ENCODE data around the gene ECT2L.

The ECT2L gene

DNA sequence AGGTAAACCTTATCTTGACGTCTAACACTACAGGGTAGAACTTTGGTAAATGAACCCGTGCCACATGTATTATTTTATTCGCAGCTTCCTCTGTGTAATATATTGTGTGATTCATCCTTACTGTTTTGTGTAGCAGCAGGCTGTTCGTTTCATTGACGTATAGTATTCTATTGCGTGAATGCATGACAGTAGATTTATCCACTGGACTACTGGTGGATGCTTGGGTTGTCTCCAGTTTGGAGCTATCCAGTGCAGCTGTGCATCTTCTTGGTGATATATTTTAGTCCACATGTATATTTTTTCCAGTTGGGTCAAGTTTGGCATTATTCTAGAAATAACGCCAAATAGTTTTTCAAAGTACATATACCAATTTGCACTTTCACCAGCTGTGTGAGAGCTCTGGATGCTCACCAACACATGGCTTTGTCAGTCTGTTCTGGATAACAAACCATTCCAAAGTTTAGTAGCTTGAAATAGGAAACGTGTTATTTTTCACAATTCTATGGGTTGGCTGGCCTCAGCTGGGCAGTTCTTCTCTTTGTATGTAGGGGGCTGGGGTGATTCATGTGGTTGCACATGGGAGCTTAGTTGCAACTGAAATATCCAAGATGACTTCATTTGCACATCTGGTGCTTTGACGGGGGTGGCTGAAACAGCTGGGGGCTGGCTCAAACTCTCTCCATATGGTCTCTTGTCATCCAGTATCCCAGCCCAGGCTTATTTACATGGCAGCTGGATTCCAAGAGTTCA, 9.3 kb downstream of the ECT2L start:
- no peak for DNase-seq (ENCODE audit: low read depth)

DNA sequence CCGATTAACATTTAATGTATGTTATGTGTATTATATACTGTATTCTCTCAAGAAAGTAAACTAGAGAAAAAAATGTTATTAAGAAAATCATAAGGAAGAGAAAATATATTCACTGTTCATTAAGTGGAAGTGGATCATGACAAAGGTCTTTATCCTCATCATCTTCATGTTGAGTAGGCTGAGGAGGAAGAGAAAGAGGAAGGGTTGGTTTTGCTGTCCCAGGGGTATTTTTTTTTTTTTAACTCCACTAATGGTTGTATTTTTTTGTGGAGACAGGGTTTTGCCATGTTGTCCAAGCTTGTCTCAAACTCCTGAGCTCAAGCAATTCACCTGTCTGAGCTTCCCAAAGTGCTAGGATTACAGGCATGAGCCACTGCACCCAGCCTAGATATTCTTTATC, 11.0 kb downstream of the ECT2L start:
- no peak for DNase-seq (ENCODE audit: low read depth)

DNA sequence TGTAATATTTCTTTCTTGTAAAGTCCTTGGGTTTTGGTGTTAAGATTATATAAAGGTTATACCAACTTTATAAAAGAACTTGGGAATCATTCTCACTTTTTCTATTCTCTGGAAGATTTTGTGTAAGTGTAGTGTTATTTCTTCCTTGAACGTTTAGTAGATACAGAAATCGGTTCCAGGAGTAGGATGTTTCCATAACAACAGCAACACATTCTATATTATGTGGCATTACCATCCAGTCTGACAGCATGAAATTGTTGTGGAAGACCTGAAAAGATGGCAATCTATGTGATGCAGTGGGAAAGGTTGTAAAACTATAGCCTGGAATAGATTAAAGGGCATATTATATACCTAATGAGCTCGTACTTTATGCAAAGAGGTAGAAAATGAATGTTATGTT, 13.8 kb downstream of the ECT2L start:
- DNase-seq (ENCODE audit: low read depth) = no peak

DNA sequence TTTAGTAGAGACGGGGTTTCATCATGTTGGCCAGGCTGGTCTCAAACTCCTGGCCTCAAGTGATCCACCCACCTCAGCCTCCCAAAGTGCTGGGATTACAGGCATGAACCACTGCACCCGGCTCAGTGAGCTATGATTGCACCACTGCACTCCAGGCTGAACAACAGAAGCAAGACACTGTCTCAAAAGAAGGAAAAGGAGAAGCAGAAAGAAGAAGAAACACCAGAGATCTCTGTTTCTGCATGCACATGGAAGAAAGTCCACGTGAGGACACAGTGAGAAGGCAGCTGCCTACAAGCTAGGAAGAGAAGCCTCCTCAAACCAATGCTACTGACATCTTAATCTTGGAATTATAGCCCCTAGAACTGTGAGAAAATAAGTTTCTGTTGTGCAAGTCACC, 16.0 kb downstream of the ECT2L start:
- DNase-seq (ENCODE audit: low read depth) = no peak

DNA sequence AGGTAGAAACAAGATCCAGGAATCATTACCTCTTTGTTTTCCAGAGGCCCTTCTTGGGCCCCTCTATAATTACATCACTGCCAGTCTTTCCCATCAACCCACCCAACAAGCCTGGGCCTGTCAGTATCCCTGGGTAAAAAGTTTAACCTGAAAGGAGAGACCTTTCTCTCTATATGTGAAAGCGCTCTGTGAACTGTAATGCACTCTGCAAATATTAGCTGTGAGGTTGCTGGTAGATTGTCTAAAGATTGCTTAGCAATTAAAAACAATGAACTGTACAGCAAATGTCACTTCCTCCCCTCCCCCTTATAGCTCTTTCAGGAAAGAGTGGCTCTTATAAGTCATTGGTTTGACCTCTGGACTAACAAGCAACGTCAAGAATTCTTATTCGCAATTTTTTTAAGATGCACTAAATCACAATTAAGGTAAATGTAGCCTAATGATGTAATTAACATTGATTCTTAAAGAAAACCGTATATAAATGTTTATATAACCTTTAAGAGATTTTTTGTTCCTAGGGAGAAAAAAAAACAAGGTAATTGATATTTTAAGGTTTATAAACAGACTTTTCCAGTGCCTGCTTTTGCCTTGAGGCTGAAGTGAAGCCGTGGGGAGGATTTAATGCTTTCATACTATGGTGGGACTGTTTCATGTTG, 18.4 kb downstream of the ECT2L start:
- DNase-seq (ENCODE audit: low read depth) = no peak

DNA sequence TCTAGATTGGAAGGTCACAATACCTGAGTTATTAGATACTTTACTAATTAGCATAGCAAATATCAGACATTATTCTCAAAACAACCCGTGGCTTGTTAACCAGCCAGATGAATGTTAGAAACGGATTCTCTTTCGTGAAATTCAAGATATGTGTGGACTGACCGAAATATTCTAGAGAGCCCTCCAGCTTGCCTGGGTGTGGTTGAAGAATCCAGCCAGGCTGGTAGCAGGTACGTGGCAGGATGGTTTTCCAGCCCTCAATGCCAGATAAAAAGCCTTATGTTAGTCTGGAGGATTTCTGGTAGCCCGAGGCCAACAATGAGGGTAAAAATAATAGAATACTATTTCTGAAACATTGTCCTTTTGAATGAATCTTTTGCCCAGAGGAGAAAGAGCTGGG, 19.3 kb downstream of the ECT2L start:
- no peak for DNase-seq (ENCODE audit: low read depth)

DNA sequence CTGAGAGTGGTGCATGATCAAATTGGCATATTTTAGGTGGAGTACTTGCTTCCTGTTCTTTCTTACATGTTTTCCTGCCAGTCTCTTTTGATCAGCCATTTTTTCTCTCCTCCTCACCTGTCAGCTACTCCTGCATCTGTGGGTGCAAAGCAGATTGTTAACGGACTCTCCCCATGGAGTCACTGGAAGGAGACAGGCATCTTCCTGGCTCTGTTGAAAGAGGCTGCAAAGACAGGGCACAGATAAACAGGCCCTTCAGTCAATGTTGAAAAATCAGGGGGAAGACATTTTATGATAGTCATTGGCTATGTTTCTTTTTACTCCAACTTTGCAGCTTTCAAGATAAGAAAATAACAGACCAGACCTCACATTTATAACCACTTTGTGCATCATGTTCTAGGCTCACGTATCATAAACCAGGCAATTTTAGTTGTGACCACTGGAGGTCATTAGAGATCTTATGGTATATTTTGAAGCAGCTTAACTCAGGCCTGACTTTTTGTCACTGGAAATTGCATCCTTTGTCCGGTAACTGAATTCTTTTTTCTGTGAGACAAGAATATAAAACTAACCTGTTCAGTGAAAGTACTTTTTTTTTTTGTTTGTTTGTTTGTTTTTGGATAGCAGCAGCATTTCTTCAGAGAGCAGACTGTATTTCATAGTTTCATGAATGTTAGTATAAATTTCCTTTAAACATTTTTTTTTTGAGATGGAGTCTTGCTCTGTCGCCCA, 20.1 kb downstream of the ECT2L start:
- DNase-seq (ENCODE audit: low read depth) = no peak

DNA sequence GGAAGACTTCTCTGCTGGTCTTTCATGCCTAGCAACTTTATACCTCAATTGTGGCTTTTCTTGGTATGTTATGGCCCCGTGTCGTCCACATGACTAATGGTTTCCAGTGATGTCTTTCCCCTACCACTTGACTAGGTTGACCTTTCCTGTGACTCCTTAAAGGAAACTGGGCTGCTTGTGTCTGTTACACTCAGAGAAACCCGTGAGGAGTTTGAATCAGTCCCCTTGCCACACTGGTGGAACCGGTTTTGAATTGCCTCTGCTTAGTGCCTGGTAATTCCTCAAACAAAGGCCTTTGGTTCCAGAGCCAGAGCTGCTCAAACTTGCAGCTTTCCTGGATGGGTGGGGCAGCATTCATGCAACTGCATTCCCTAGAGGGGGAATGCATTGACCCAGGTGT, 21.9 kb downstream of the ECT2L start:
- no peak for DNase-seq (ENCODE audit: low read depth)

DNA sequence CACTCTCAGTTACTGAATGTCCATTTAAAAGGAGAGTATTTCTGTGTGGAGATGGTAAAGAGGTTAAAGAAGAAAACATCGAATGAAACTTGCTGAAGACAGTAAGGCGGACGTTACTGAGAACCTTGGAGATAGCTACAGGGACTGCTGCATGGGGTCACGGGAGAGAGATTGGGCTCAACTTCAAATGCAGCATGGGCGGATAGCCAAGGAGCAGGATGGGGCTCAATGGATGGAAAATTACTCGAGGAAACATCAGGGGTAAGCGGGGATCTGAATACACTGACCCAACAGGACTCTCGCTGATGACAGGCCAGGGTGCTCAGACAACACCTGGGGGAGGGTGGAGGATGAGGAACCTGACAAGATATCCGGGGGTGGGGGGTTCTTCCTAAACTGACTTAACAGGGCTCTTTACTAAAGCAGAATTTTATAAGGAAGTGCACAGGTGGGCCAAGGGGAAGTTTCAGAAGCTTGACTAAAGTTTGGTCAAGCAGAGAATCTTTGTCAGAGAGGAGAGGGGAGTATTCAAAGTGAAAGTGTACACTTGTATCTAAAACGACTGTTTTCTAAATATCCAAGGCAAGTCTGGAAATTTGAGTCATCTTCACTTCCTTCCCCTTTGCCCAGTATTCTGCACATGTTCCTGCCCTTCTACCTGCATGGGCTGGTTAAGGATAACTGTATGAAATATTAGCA, 22.8 kb downstream of the ECT2L start:
- no peak for DNase-seq (ENCODE audit: low read depth)

DNA sequence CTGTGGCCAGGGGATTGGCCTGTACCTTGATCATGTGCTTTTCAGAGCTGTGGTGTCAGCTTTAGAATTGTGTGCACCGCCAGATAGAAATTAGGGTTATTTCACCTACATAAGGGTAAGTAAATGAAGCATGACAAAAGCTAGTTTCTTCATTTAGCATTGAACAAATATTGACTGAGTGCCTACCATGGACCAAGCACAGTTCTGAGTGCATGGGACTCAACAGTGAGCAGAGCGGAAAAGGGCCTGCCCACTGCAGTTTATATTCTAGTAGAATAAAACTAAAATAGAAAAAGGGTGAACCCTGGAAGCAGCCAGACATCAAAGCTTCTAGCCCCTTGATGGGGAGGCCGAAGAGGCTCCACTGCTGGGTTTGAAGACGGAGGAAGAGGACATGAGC, 25.6 kb downstream of the ECT2L start:
- no peak for DNase-seq (ENCODE audit: low read depth)

DNA sequence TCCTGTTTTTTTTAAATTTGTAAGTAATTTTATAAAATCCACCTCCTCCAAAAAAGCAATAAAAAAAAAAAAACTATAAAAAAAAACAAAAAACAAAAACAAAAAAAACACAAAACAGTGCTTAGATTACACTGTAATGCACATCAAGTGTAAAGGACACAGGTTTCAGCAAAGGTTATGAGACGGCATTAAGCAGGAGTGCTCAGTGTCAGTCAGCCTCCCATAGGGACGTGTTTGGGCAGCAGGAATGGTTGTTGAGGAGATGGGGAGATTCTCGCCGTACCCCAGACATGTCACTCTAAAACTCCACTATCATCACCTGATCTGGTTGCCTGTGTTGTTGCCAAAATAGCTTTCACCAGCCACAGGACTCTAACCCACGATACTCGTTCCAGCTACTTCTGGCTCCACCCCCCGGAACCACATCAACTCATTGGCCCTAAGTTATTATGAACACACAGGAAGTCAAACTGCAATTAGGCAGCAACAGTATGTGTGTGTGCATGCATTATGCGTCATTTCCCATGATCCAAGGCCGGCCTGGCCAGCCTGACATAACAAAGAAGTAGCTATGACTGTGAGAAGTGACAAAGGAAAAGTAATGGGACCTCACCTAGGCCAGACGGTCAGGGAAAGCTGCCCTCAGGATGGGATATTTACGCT, 28.7 kb downstream of the ECT2L start:
- no peak for DNase-seq (ENCODE audit: low read depth)

DNA sequence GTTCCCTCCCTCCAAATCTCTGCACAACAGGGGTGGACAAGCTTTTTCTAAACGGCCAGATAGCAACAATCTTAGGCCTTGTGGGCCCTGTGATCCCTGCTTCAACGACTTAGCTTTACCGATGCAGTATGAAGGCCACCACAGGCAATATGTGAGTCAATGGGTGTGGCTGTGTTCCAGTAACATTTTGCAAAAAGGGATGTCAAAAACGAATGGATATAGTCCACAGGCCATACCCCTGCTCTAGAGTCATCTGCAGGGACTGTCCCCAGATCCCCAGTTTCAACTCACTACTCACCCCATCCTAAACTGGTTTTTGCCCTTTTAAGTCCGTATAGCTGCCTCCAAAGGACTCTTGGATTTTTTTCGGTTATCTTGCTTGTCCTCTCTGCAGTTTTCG, 34.4 kb downstream of the ECT2L start:
- no peak for DNase-seq (ENCODE audit: low read depth)

DNA sequence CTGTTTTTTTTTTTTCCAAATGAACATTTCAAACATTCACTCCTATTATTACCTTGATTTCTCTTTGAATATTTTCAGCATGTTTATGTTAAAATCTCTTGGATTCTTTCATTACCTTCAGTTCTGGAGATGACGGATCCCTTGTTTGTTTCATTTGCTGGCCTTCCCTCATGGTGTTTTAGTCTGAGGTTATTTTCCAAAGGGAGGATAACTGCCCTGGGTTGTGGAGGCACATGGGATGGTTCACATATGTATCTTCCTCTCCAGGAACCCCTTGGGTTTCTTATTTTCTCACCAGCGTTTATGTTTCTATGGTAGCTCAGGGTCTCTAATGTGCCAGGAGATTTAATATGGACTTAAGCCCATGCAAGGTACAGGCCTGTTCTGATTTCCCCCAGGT, 36.3 kb downstream of the ECT2L start:
- no peak for DNase-seq (ENCODE audit: low read depth)

DNA sequence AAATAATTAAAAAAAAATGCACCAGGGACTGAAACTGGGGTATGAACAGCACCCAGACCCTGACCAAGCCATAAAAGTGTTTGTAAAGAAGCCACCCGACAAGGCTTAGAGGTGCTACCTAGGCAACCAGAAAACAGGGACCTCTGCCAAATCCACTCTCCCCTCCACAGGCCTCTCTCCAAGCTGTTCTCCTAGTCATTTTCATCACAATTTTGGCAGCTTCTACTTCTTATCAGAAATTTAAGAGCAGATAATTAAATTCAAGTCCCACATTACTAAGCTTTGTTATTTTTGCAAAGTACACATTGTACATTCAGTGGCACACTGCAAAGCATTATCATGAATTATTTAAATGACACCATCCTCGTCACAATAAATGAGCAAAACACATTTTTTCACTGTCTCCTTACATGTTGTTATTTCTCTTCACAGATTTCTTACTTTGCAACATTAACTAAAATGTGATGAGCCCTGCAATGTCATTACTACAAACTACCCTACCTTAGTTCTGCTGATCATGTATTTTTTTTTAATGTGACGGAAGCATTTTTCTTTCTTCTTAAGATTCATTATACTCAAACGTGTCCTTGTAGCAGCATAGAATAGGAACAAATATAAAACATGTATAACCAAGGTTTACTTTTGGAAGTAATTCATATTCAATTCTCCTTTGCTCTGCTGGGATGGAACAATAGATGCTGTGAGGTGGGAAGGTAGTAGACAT, 38.1 kb downstream of the ECT2L start:
- DNase-seq (ENCODE audit: low read depth) = no peak

DNA sequence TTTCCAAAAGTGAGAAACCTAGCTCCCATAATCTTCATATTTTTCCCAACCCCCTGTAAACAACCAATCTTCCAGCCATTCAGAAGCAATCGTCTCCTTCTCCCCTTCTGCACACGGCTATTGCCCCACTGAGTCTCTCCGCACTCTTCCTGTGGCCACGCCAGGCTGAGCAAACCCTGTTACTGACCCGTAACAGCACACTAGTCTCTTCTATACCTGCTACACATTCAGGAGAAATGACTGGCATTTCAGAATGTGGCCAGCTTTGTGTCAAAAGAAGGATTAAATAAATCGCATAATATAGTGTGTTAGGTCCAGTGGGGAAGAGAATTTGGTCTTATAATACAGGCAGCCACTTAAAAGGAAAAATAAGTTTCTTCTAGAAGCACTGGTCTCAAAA, 41.4 kb downstream of the ECT2L start:
- no peak for DNase-seq (ENCODE audit: low read depth)

DNA sequence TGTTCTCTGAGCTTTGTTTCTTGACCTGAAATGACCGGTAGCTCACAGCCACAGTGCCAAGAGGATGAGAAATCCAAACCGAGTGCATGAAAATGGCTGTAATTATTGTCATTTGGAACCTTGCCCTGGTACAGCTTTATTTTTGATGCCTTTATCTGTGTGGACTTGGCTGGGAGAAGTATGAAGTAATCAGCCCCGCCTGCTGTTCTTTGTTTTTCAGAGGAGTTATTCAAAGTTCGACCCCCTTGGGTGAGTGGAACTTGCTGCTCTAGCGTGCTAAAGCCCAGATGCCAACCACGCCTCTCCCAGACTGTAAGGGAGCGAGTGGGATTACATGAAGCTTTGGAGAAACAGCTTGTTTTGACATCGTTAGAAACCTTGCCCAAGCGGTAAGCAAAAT, 48.3 kb downstream of the ECT2L start:
- DNase-seq (ENCODE audit: low read depth) = no peak

DNA sequence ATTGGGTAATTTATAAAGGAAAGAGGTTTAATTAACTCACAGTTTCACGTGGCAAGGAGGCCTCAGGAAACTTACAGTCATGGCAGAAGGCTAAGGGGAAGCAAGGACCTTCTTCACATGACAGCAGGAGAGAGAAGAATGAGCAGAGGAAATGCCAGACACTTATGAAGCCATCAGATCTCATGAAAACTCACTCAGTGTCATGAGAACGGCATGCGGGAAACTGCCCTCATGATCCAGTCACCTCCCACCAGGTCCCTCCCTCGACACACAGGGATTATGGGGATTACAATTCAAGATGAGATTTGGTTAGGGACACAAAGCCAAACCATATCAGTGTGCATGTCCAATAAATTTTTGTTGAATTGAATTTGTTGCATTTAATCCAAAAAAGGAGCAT, 52.0 kb downstream of the ECT2L start:
- no peak for DNase-seq (ENCODE audit: low read depth)

DNA sequence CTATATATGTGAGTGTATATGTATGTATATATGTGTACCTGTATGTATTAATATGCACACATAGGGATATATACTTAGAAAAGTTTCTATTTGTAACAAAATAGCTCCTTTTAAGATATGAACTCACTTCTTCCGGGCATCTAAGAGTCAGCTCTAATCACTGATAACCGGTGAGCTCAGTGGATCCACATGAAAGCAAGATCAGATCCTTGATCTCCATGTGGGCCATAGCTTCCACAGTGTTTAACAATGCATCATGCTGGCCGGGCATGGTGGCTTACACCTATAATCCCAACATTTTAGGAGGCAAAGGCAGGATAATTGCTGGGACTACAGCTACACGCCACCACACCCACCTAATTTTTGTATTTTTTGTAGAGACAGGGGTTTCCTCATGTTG, 52.6 kb downstream of the ECT2L start:
- no peak for DNase-seq (ENCODE audit: low read depth)

DNA sequence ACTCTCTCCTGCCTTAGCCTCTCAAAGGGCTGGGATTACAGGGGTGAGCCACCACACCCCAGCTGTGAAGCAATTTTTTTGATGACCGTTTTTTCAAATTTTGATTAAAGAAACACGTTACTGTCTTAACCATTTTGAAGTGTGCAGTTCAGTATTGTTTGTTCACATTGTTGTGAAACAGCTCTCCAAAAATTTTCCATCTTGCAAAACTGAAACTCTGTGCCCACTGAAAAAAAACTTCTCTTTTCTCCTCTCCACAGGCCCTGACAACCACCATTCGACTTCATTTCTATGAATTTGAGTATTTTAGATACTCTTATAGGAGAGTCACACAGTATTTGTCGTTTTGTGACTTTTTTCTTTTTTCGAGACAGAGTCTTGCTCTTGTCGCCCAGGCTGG, 53.9 kb downstream of the ECT2L start:
- DNase-seq (ENCODE audit: low read depth) = no peak

DNA sequence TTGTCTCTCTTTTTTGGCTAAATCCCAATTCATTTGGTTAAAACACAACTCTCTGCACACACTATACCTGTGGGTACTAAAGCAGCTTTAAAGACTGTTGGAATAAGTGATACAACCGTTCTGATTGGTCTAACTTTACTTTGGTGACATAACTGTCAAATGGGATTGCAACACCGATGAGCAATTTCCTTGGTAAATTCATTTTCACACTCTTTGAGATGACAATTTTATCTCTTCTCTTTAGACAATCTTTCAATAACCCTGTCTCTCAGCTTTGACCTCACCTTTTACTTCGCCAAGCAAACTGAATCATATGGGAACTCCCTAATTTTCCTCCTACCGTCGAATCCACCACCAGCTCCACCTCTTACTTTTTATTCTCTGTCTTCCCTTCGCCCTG, 60.8 kb downstream of the ECT2L start:
- no peak for DNase-seq (ENCODE audit: low read depth)

DNA sequence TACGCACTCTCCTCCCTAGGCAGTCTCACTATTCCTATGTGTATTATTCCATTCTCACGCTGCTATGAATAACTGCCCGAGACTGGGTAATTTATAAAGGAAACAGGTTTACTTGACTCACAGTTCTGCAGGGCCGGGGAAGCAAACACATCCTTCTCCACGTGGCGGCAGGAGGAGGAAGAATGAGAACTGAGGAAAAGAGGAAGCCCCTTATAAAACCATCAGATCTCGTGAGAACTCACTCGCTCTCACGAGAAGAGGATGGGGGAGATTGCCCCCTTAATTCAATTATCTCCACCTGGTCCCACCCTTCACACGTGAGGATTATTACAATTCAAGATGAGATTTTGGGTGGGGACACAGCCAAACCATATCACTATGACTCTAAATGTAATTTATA, 61.9 kb downstream of the ECT2L start:
- no peak for DNase-seq (ENCODE audit: low read depth)

DNA sequence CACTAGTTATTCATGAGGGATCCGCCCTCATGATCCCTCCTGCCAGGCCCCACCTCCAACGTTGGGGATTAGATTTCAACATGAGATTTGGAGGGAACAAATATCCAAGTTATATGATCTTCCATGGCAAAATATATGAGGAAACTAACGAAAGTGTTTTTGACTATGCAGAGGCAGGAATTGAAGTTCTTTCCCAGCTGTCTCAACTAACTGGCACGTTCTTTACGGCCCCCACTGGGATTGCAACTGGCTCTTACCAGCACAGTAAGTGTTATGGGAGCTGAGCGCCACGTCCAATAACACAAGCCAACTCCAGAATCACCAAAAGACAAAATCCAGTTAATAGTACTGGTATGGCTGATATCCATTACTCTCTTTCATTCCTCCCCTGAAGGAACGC, 66.6 kb downstream of the ECT2L start:
- DNase-seq (ENCODE audit: low read depth) = no peak

All from CMK (cell line).